Tibial artery (tissue), 4 donors: ENCODE data around the gene CIITA.

Experiments used
- DNase-seq, 2 donors: peaks; one replicate each; pipeline ENCODE4 v3.0.0-alpha.2; 2019
- H3K27ac ChIP-seq, 2 donors: fragments of 200-600 bp; sonication (generic) in 1 of 2; 1 replicate in 1 of 2; 2 replicates in 1 of 2; pipeline ENCODE4 v1.5.1; 2018 to 2019; ENCODE audit warnings: mild to moderate bottlenecking in 1 of 2
- H3K27me3 ChIP-seq, 2 donors: fragments of 200-600 bp; sonication (generic) in 1 of 2; one replicate each; pipeline versions ENCODE4 v1.5.1 to v1.6.0; 2016 to 2019
- H3K36me3 ChIP-seq, 3 donors: fragments of 200-600 bp; sonication (generic) in 2 of 3; one replicate each; pipeline ENCODE4 v1.5.1; 2016 to 2019; ENCODE audit warnings: mild to moderate bottlenecking in 2 of 3
- H3K4me1 ChIP-seq, 4 donors: fragments of 200-600 bp; sonication (generic) in 2 of 4; 1 replicate in 3 of 4; 2 replicates in 1 of 4; pipeline ENCODE4 v1.5.1; 2016 to 2019
- H3K4me3 ChIP-seq, 2 donors: fragments of 200-600 bp; sonication (generic) in 1 of 2; 1 replicate in 1 of 2; 2 replicates in 1 of 2; pipeline ENCODE4 v1.5.1; 2018 to 2019; ENCODE audit warnings: mild to moderate bottlenecking in 2 of 2
- H3K9me3 ChIP-seq, 3 donors: fragments of 200-600 bp; sonication (generic) in 1 of 3; one replicate each; pipeline ENCODE4 v1.5.1; 2016 to 2019
- intact Hi-C: fragments of 100-400 bp; cut with DNase I; formaldehyde crosslinking; loops from one replicate; pipeline ENCODE4 v1.15.0; 2023; ENCODE audit warnings: low total_unique reads
- TF ChIP-seq, protein P1 (sequence below), 2 experiments: fragments of 200-600 bp in 1 of 2; fragments of 450-650 bp in 1 of 2; IDR thresholded peaks; one replicate each; pipeline ENCODE4 v1.5.1; 2017 to 2019; ENCODE audit warnings: antibody characterized with exemption in 2 of 2, mild to moderate bottlenecking in 1 of 2, moderate library complexity in 1 of 2

Gene CIITA

DNA sequence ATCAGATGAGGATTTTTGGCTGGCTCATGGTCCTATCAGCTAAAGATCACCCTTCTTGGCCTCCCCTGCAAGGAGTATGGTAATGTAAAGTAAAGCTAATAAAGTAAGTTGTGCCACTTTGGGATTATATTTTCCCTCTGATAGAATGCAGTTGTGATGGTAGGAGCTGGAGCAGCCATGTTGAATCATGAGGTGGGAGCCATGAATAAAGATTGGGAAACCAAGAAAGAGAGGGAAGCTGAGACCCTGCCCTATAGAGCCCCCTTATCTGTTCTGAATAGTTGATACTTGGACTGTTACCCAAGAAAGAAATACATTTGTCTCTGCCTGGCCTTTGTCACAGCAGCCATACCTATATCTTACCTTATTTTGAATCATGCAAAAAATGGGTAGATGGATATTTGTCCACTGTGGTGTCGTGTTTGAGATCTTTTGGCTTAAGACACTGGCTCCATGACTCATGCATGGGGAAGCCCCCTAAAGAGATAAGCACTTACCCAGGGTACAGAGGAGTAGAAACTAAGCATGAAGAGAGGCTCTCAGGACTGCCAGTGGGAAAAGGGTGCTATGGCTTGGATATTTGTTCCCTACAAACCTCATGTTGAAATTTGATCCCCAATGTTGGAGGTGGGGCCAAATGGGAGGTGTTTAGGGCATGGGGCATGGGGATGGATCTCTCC is 40.7 kb upstream of the CIITA start:
- peak in 1 of 2 donors; percentile 1 for DNase-seq
- H3K27me3 ChIP-seq = peaks cover 0 to 6% of the 10 kb centered on the region in 2 donors
- intact Hi-C loops = loop anchor here (5.0 to 10.0 kb wide), 2 partner anchors 76 to 312 kb away; no protein-coding TSS in a partner anchor
- no peaks in the 10 kb centered on the region for H3K4me1 ChIP-seq
- TF ChIP-seq, protein P1, sequence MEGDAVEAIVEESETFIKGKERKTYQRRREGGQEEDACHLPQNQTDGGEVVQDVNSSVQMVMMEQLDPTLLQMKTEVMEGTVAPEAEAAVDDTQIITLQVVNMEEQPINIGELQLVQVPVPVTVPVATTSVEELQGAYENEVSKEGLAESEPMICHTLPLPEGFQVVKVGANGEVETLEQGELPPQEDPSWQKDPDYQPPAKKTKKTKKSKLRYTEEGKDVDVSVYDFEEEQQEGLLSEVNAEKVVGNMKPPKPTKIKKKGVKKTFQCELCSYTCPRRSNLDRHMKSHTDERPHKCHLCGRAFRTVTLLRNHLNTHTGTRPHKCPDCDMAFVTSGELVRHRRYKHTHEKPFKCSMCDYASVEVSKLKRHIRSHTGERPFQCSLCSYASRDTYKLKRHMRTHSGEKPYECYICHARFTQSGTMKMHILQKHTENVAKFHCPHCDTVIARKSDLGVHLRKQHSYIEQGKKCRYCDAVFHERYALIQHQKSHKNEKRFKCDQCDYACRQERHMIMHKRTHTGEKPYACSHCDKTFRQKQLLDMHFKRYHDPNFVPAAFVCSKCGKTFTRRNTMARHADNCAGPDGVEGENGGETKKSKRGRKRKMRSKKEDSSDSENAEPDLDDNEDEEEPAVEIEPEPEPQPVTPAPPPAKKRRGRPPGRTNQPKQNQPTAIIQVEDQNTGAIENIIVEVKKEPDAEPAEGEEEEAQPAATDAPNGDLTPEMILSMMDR (IDR thresholded peaks at IDR 0.05) = no peak
- H3K27ac ChIP-seq = no peak overlapping the region
- H3K4me3 ChIP-seq = no peak overlapping the region
- no peaks in the 10 kb centered on the region for H3K9me3 ChIP-seq
- no peaks in the 10 kb centered on the region for H3K36me3 ChIP-seq

DNA sequence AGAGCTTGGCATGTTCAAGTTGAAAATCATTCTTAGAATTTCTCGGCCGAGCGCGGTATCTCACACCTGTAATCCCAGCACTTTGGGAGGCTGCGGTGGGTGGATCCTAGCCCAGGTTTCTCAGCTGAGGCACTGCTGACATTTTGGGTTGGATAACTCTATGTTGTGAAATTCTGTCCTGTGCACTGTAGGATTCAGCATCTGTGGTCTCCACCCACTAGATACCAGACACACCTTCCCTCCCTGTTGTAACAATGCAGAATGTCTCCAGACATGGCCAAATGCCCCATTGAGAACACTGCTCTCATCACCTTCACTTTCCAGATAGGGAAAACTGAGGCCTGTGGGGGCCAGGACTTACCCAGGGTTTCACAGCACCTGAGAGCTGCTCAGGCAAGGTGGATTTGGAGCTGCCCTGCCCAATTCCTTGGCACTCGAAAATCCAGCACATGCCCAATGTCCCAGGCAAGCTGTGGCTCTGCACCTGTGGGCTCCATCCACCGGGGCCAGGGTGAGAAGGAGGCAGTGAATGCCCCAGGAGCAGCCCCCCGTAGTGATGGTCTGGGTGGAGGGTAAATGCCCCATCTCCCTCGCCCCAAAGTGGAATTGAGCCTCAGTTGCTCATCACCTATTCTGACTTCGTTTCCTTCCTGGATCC is 38.3 kb upstream of the CIITA start:
- DNase-seq = no peak
- TF ChIP-seq, protein P1 (IDR thresholded peaks at IDR 0.05) = no peak
- H3K4me3 ChIP-seq = no peak overlapping the region
- H3K4me1 ChIP-seq = no peaks in the 10 kb centered on the region
- intact Hi-C loops = loop anchor here (5.0 to 10.0 kb wide), 2 partner anchors 74 to 314 kb away; no protein-coding TSS in a partner anchor
- H3K27me3 ChIP-seq = peaks cover 0 to 6% of the 10 kb centered on the region in 2 donors
- no peaks in the 10 kb centered on the region for H3K36me3 ChIP-seq
- H3K27ac ChIP-seq = no peak overlapping the region
- H3K9me3 ChIP-seq = no peaks in the 10 kb centered on the region

DNA sequence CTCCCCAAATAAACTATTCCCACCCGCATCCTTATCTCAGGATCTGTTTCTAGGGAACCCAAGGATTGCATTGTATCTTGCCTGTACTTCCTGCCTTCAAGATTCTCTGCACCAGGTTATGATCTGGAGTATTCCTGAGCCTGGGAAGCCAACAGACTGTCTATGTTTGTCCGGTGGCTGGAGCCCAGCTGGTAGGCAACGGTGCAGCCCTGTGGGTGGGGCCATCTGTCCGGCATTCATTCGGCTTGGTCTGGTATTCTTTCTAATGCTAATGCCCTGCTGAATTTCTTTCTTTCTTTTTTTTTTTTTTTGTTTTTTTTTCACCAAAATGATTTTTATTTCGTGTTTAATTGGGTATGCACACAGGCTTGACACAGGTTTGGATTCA is 37.7 kb upstream of the CIITA start:
- TF ChIP-seq, protein P1 (IDR thresholded peaks at IDR 0.05) = no peak
- Histone ChIP-seq H3K4me1 (no peaks in the 10 kb centered on the region), H3K9me3 (no peaks in the 10 kb centered on the region), H3K27ac (no peak overlapping the region), H3K36me3 (no peaks in the 10 kb centered on the region), H3K27me3 (peaks cover 0 to 6% of the 10 kb centered on the region in 2 donors), H3K4me3 (no peak overlapping the region)
- no peak for DNase-seq
- intact Hi-C loops = loop anchor here (5.0 to 10.0 kb wide), 2 partner anchors 73 to 314 kb away; no protein-coding TSS in a partner anchor

DNA sequence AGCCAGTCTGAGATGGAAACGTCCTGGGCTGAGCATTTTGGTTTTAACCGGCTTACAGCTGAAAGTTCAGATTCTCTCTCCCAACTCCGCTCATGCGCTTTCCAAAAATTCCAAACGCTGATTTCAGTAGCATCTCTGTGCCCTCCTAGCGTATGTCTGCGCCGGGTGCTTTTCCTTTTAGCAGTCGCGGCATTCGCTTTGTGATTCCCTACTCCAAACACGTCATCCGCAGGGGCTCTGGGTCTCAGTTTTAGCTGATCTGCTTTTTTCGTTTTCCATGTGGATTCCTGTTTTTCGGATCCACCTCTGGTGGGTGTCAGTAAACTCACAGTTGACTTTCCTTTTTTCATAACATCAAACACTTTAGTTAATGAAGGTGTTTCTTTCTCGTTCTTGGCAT is 36.3 kb upstream of the CIITA start:
- no peak overlapping the region for H3K27ac ChIP-seq
- no peaks in the 10 kb centered on the region for H3K4me1 ChIP-seq
- DNase-seq = no peak
- H3K27me3 ChIP-seq = peaks cover 0 to 6% of the 10 kb centered on the region in 2 donors
- intact Hi-C loops = no loop called here
- no peaks in the 10 kb centered on the region for H3K36me3 ChIP-seq
- TF ChIP-seq, protein P1 (IDR thresholded peaks at IDR 0.05) = no peak
- no peaks in the 10 kb centered on the region for H3K9me3 ChIP-seq
- no peak overlapping the region for H3K4me3 ChIP-seq

DNA sequence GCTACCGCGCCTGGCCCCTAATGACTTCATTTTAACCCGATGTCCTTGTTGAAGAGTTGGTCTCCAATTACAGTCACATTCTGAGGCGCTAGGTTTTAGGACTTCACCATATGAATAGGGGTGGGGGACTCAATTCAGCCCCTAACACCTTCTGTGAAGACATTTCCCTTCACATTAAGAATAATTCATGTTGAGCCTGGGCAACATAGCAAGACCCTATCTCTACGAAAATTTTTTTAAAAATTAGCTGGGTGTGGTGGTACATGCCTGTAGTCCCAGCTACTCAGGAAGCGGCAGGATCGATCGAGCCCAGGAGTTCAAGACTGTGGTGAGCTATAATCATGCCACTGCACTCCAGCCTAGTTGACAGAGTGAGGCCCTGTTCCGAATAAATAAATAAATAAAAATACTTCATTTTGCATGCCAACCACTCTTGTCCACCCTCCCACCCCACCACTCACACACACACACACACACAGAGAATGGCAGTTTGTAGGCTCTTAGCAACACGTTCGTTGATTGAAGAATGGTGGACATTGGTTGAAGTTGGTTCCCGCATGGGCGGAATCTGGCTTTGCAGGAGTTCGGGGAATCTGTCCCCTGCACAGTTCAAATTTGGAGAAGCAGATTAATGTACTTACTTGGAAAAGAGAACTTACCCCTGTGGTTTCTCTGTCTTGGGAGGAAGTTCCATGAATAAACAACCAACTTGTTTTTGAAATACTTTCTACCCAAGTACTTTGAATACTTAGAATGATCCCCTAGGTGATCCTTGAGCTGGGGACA is 30.6 kb upstream of the CIITA start:
- no peaks in the 10 kb centered on the region for H3K36me3 ChIP-seq
- TF ChIP-seq, protein P1 (IDR thresholded peaks at IDR 0.05) = no peak
- intact Hi-C loops = no loop called here
- no peak overlapping the region for H3K4me3 ChIP-seq
- H3K4me1 ChIP-seq = no peaks in the 10 kb centered on the region
- no peaks in the 10 kb centered on the region for H3K9me3 ChIP-seq
- peaks cover 0 to 2% of the 10 kb centered on the region in 2 donors for H3K27me3 ChIP-seq
- DNase-seq = no peak
- no peak overlapping the region for H3K27ac ChIP-seq
